K562 (cell line): Measurements from ENCODE around the gene CCNC. TPM values are rescaled to one million over a fixed set of nuclear protein-coding genes. Genes with fewer than 3 reads are reported as not detected.

Experiments
- ATAC-seq: fragments of 200-7000 bp; cut with Tn5 transposase; 3 replicates; pipeline ENCODE4 v1.9.1; 2020; ENCODE audit warnings: moderate library complexity
- BruUV-seq: library from RNA; stranded (reverse); fragments of 400-500 nt; replicated peaks from 2 replicates; lab custom pipeline; 2021; lab: Mats Ljungman, UMichigan
- CTCF ChIA-PET: fragments of 300-600 bp; formaldehyde crosslinking; extraction: SDS; loops from one replicate; lab custom pipeline; 2021; ENCODE audit warnings: low intra/inter-chr PET ratio; lab: Yijun Ruan, JAX
- POLR2A ChIA-PET: fragments of 300-600, 350-650 bp; sonication (Branson Sonifier 250); formaldehyde crosslinking; extraction: SDS; loops from one replicate; lab custom pipeline; 2021; ENCODE audit warnings: antibody characterized with exemption, inconsistent platforms; lab: Yijun Ruan, JAX
- DNase-seq, 4 experiments: peaks; one replicate each; pipeline versions ENCODE4 v3.0.0 to v3.0.0-alpha.2; 2011 to 2018; ENCODE audit warnings: low spot score in 3 of 4, mixed read lengths in 3 of 4; ENCODE audit errors: extremely low read depth in 1 of 4
- FAIRE-seq: peaks from 2 replicates; lab custom pipeline; 2011; peaks lifted over from hg19 to GRCh38; lab: Jason Lieb, UNC
- H2AFZ ChIP-seq: 2 replicates; pipeline ENCODE4 v1.6.0; 2011; ENCODE audit warnings: low read depth, low read length, control low read depth, inconsistent platforms
- H3K27ac ChIP-seq: fragments of 200-600 bp; 3 replicates; pipeline ENCODE4 v1.8.0; 2011; ENCODE audit warnings: low read depth, mild to moderate bottlenecking, control low read depth, inconsistent platforms, low read length, moderate library complexity, mixed read lengths; ENCODE audit errors: extremely low read depth
- H3K27me3 ChIP-seq, 2 experiments: fragments of 300-600 bp in 1 of 2; 2 replicates in 1 of 2; 3 replicates in 1 of 2; pipeline versions ENCODE4 v1.6.0 to v1.8.0; 2011; ENCODE audit warnings: inconsistent platforms in 2 of 2, low read length in 2 of 2, mild to moderate bottlenecking in 1 of 2, mixed read lengths in 1 of 2, moderate library complexity in 1 of 2; ENCODE audit not compliant: control insufficient read depth in 2 of 2, insufficient read depth in 2 of 2
- H3K36me3 ChIP-seq: fragments of 300-600 bp; 3 replicates; pipeline ENCODE4 v1.8.0; 2011; ENCODE audit warnings: mild to moderate bottlenecking, low read length, inconsistent platforms; ENCODE audit not compliant: control insufficient read depth, insufficient read depth
- H3K4me1 ChIP-seq, 2 experiments: fragments of 200-600 bp in 1 of 2; replicated peaks in 1 of 2; 2 replicates in 1 of 2; 3 replicates in 1 of 2; pipeline versions ENCODE4 v1.5.1 to v1.8.0; 2011; ENCODE audit warnings: inconsistent platforms in 2 of 2, low read length in 2 of 2, mild to moderate bottlenecking in 1 of 2, mixed read lengths in 1 of 2, moderate library complexity in 1 of 2; ENCODE audit not compliant: control insufficient read depth in 2 of 2, insufficient read depth in 2 of 2
- H3K4me2 ChIP-seq: 2 replicates; pipeline ENCODE4 v1.6.1; 2011; ENCODE audit warnings: low read length, control low read depth, inconsistent platforms, mixed read lengths; ENCODE audit not compliant: insufficient read depth
- H3K4me3 ChIP-seq: fragments of 200-600 bp; sonication (generic), shearing (Covaris generic); 2 replicates; pipeline ENCODE4 v1.5.1; 2016; ENCODE audit warnings: control low read depth, inconsistent platforms
- H3K79me2 ChIP-seq: fragments of 200-600 bp; 3 replicates; pipeline ENCODE4 v1.8.0; 2011; ENCODE audit warnings: low read length, inconsistent platforms; ENCODE audit not compliant: control insufficient read depth, insufficient read depth
- H3K9ac ChIP-seq, 2 experiments: 2 replicates each; pipeline versions ENCODE4 v1.6.0 to v1.6.1; 2011; ENCODE audit warnings: low read depth in 2 of 2, low read length in 2 of 2, control low read depth in 1 of 2, inconsistent platforms in 1 of 2, mild to moderate bottlenecking in 1 of 2, mixed read lengths in 1 of 2; ENCODE audit not compliant: insufficient read depth in 1 of 2
- H3K9me1 ChIP-seq: one replicate; pipeline ENCODE4 v1.6.0; 2011; ENCODE audit warnings: inconsistent platforms, mild to moderate bottlenecking, low read length, moderate library complexity; ENCODE audit not compliant: control insufficient read depth, insufficient read depth
- H3K9me3 ChIP-seq: replicated peaks from 2 replicates; pipeline ENCODE4 v1.5.1; 2011; ENCODE audit warnings: low read depth, low read length, inconsistent platforms; ENCODE audit not compliant: control insufficient read depth, insufficient read depth
- H4K20me1 ChIP-seq: replicated peaks from 2 replicates; pipeline ENCODE4 v1.6.1; 2011; ENCODE audit warnings: low read length, inconsistent platforms, mixed read lengths; ENCODE audit not compliant: control insufficient read depth, insufficient read depth
- CUX1 ChIP-seq: fragments of 200-800 bp; sonication (Bioruptor generic); IDR thresholded peaks from 2 replicates; pipeline ENCODE4 v1.6.1; 2016; ENCODE audit warnings: missing genetic modification characterization, missing compliant biosample characterization
- E2F6 ChIP-seq, 2 experiments: IDR thresholded peaks; 2 replicates each; pipeline ENCODE4 v1.6.1; 2011; ENCODE audit warnings: borderline replicate concordance in 1 of 2, control low read depth in 1 of 2, low read depth in 1 of 2, low read length in 1 of 2, mild to moderate bottlenecking in 1 of 2, mixed read lengths in 1 of 2, moderate library complexity in 1 of 2; ENCODE audit not compliant: insufficient read depth in 1 of 2, insufficient read length in 1 of 2, poor library complexity in 1 of 2, severe bottlenecking in 1 of 2; ENCODE audit errors: extremely low read depth in 1 of 2
- TFAP4 ChIP-seq: sonication (generic); formaldehyde crosslinking; IDR thresholded peaks from 2 replicates; pipeline ENCODE4 v1.8.0; 2022; ENCODE audit warnings: missing genetic modification reagents, mild to moderate bottlenecking, moderate library complexity, borderline replicate concordance
- XRCC4 ChIP-seq: IDR thresholded peaks from one replicate; pipeline ENCODE4 v1.6.1; 2011; ENCODE audit not compliant: insufficient read depth, insufficient read length; ENCODE audit errors: extremely low read depth
- WGBS: fragments of 100-300 bp; shearing (Covaris generic); methylation state at CpG from one replicate; pipeline ENCODE4 v1.1.6; 2016; ENCODE audit warnings: low coverage, mixed read lengths; ENCODE audit not compliant: insufficient coverage; ENCODE audit errors: missing lambda C conversion rate; 5-methylcytosine and 5-hydroxymethylcytosine counted together
- in situ Hi-C: fragments of 300-500 bp; cut with MboI; formaldehyde crosslinking; loops from 4 replicates; pipeline ENCODE4 v1.15.0; 2018; ENCODE audit warnings: inconsistent platforms, mixed read lengths
- intact Hi-C: fragments of 100-400 bp; cut with micrococcal nuclease; formaldehyde crosslinking; loops from 2 replicates; pipeline ENCODE4 v1.14.2; 2022
- polyA plus RNA-seq, 8 experiments: library from polyadenylated mRNA; depleted of rRNA in 4 of 8; stranded (reverse) in 5 of 8; unstranded in 3 of 8; fragments of >200 nt; fragmentation: Nextera tagmentation in 2 of 8; fragmentation: Illumina TruSeq in 1 of 8; extraction: Ambion mirVana in 2 of 8; extraction: Trizol in 1 of 8; gene quantifications; 2 replicates each; pipeline versions ENCODE4 v1.2.1 to v1.2.3, GENCODE V29; 2011 to 2014; ENCODE audit warnings: inconsistent platforms in 1 of 8, missing spikeins in 1 of 8
- total RNA-seq, 7 experiments: library from RNA; depleted of rRNA in 6 of 7; stranded (reverse); fragments of >200 nt in 6 of 7; fragmentation: Illumina TruSeq in 2 of 7; extraction: Trizol in 2 of 7; gene quantifications; 2 replicates each; pipeline versions ENCODE4 v1.2.1 to v1.2.3, GENCODE V29; 2011 to 2021; ENCODE audit warnings: low replicate concordance in 1 of 7

Gene CCNC
- total and polyA plus RNA-seq, 9 of the 15 experiments (the other 6 are each of a cell fraction or from before 2014, with no cell fraction given) = 68.7 to 177 (median 99.6) TPM

GRCh38 chr6:99613409-99613704 is 44.9 kb upstream of the CCNC start:
- FAIRE-seq (no peak), ATAC-seq (no peak), DNase-seq (no peak)
- Histone ChIP-seq H3K9ac (no peak overlapping the region), H2AFZ (no peak overlapping the region), H3K9me3 (no peaks in the 10 kb centered on the region), H3K36me3 (no peaks in the 10 kb centered on the region), H3K4me2 (no peak overlapping the region), H3K4me3 (no peak overlapping the region), H3K9me1 (no peaks in the 10 kb centered on the region), H3K79me2 (no peaks in the 10 kb centered on the region), H3K27ac (no peak overlapping the region), H4K20me1 (no peaks in the 10 kb centered on the region), H3K4me1 (peaks cover 3 to 9% of the 10 kb centered on the region in 2 experiments; a peak in 3 of 5 replicates), H3K27me3 (peaks cover under 1 to 15% of the 10 kb centered on the region in 2 experiments; a peak in 3 of 5 replicates)
- intact Hi-C loops (no loop called here), in situ Hi-C loops (no loop called here)
- 91% methylated on average over 17 of the region's 37 CpGs for WGBS
- POLR2A ChIA-PET = no interaction called here
- TF ChIP-seq XRCC4 (no peak), E2F6 (IDR thresholded peaks at IDR 0.05; ENCODE audit: borderline replicate concordance in 1 of 2, extremely low read depth in 1 of 2, insufficient read depth in 1 of 2, insufficient read length in 1 of 2, low read depth in 1 of 2, low read length in 1 of 2, poor library complexity in 1 of 2, severe bottlenecking in 1 of 2) (no peak), CUX1 (CRISPR knock-in tag) (no peak), TFAP4 (CRISPR knock-in tag) (no peak)
- CTCF ChIA-PET = no interaction called here
- BruUV-seq = no TSS peak
